ENCODE results near the gene NOTO. TPM values are rescaled to one million over a fixed set of nuclear protein-coding genes. Genes with fewer than 3 reads are reported as not detected.

Gene NOTO
- total and polyA plus RNA-seq, 7 donors = not detected

DNA sequence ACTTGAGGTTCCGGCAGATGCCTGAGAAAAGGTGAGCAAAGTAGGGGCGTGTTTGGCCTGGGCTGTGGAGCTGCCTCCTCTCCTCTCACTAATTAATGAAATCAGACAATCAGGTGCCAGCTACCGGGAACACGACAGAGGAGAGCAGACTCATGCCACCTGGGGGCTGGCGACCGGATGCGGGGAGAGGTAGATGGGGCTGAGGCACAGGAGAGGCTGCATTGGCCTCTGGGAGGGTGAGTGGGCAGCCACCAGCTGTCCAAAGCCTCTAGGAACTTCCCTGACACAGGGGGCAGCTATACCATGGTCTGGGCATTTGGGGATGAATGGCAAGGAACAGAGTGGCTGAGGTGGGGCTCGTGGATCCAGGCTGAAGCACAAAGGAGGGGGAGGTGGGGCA is 56.9 kb downstream of the NOTO start:
- no peaks in the 10 kb centered on the region for H3K4me1 ChIP-seq
- H3K27ac ChIP-seq = no peak overlapping the region
- H3K9me3 ChIP-seq = no peaks in the 10 kb centered on the region
- intact Hi-C loops (cut with DNase I) = no loop called here
- WGBS, 2 donors = 94 to 95% methylated on average over 8 of the region's 8 CpGs
- no peak for DNase-seq
- H3K4me3 ChIP-seq = no peak overlapping the region
- H3K27me3 ChIP-seq = no peaks in the 10 kb centered on the region
- TF ChIP-seq, protein P1, sequence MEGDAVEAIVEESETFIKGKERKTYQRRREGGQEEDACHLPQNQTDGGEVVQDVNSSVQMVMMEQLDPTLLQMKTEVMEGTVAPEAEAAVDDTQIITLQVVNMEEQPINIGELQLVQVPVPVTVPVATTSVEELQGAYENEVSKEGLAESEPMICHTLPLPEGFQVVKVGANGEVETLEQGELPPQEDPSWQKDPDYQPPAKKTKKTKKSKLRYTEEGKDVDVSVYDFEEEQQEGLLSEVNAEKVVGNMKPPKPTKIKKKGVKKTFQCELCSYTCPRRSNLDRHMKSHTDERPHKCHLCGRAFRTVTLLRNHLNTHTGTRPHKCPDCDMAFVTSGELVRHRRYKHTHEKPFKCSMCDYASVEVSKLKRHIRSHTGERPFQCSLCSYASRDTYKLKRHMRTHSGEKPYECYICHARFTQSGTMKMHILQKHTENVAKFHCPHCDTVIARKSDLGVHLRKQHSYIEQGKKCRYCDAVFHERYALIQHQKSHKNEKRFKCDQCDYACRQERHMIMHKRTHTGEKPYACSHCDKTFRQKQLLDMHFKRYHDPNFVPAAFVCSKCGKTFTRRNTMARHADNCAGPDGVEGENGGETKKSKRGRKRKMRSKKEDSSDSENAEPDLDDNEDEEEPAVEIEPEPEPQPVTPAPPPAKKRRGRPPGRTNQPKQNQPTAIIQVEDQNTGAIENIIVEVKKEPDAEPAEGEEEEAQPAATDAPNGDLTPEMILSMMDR (IDR thresholded peaks at IDR 0.05) = no peak
- TF ChIP-seq POLR2AphosphoS5 (IDR thresholded peaks at IDR 0.05) (no peak), POLR2A (IDR thresholded peaks at IDR 0.05) (no peak), EP300 (IDR thresholded peaks at IDR 0.05) (no peak)
- H3K36me3 ChIP-seq = peaks cover 4% of the 10 kb centered on the region in 4 donors

DNA sequence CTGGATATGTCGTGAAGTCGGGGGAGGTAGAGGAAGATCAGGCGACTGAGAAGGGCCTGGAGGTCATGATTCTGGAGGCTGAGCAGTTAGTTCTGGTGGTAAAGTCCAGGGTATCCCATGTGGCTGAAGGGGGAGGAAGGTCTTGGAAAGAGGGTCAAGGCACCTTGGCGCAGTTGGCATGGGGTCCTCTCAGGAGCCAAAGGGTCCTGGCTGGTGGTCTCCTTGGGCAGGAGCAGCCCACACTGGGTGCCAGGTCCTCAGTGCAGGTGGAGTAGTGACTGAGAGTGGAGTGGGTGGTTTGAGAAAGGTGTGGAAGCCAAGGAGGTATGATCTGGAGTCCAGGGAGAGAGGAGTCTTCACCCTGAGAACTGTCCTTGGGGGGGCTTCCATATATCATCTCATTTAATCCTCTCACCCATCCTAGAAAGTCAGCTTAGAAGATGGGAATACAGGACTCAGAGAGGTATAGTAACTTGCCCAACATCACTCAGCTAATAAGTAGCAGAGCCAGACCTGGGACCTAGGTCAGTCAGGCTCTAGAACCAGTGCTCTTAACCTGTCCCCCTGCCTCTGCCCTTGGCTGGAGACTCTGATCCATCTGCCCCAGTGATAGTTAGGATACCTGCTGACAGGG is 57.4 kb downstream of the NOTO start:
- TF ChIP-seq EP300 (IDR thresholded peaks at IDR 0.05) (no peak), POLR2A (IDR thresholded peaks at IDR 0.05) (no peak), POLR2AphosphoS5 (IDR thresholded peaks at IDR 0.05) (no peak)
- TF ChIP-seq, protein P1 (IDR thresholded peaks at IDR 0.05) = no peak
- 78 to 95% methylated on average over 4 of the region's 4 CpGs for WGBS, 2 donors
- no peaks in the 10 kb centered on the region for H3K9me3 ChIP-seq
- H3K27ac ChIP-seq = no peak overlapping the region
- H3K36me3 ChIP-seq = peaks cover 0 to 2% (median 0%) of the 10 kb centered on the region in 4 donors
- no peak overlapping the region for H3K4me3 ChIP-seq
- intact Hi-C loops (cut with DNase I) = no loop called here
- no peaks in the 10 kb centered on the region for H3K4me1 ChIP-seq
- H3K27me3 ChIP-seq = peaks cover 0 to under 1% (median 0%) of the 10 kb centered on the region in 3 donors
- no peak for DNase-seq

DNA sequence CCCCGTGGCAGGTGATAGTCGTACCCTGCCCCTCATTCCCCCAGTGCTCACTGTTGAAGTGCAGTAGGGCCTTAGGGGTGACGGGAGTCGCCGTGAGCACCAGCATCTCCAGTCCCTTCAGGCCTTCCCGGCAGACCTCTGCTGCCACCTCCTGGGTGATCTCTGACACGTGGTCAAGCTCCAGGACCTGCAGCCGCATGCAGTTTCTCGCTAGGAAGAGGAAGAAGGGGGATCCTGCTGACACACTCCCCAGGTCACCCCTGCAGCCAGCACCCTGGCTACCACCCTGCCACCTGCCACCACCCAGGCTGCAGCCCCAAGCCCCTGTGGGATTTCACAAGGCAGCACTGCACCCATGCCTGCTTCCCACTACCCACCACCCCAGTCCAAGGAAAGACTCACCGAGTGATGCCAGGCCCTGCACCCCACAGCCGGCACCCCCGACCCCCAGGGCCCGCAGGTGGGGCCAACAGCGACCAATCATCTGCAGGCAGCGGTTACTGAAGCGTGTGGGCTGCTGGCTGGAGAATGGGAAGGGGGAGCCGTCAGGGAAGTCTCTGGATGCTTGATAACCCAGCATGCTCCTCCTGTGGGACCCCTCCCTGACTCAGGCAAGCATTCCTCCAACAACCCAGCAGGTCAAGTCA is 58.1 kb downstream of the NOTO start:
- Histone ChIP-seq H3K27ac (no peak overlapping the region), H3K4me1 (no peaks in the 10 kb centered on the region), H3K9me3 (no peaks in the 10 kb centered on the region), H3K27me3 (peaks cover 0 to 7% (median 0%) of the 10 kb centered on the region in 3 donors), H3K36me3 (no peaks in the 10 kb centered on the region), H3K4me3 (no peak overlapping the region)
- TF ChIP-seq, protein P1 (IDR thresholded peaks at IDR 0.05) = no peak
- TF ChIP-seq POLR2A (IDR thresholded peaks at IDR 0.05) = no peak
- no peak for TF ChIP-seq POLR2AphosphoS5 (IDR thresholded peaks at IDR 0.05)
- intact Hi-C loops (cut with DNase I) = no loop called here
- 56 to 67% methylated on average over 17 of the region's 17 CpGs for WGBS, 2 donors
- no peak for DNase-seq

Other genes with a start within 250 kb of the NOTO start
- 10 to 100 TPM in 2 of 4 donors, 1 to 10 TPM in 2; 6.7 to 27.1 (median 10.4) TPM for gene SFXN5, start 130.9 kb upstream of the NOTO start, total RNA-seq
- 10 to 100 TPM in 2 of 3 donors, 1 to 10 TPM in 1; 5.4 to 15.3 (median 12.4) TPM for gene SFXN5, start 130.9 kb upstream of the NOTO start, polyA plus RNA-seq
- gene RAB11FIP5, start 89.6 kb upstream of the NOTO start, total RNA-seq = 10 to 100 TPM; 13.9 to 24.4 (median 19.4) TPM
- gene RAB11FIP5, start 89.6 kb upstream of the NOTO start, polyA plus RNA-seq = 10 to 100 TPM in 2 of 3 donors, 1 to 10 TPM in 1; 9.6 to 13.2 (median 12.8) TPM
- gene SMYD5, start 11.7 kb downstream of the NOTO start, total RNA-seq = 10 to 100 TPM in 1 of 4 donors, 1 to 10 TPM in 3; 6.9 to 12.4 (median 7.9) TPM
- 10 to 100 TPM in 1 of 3 donors, 1 to 10 TPM in 2; 5.3 to 18.2 (median 7.8) TPM for gene SMYD5, start 11.7 kb downstream of the NOTO start, polyA plus RNA-seq
- gene PRADC1, start 30.7 kb downstream of the NOTO start, total RNA-seq = 10 to 100 TPM; 27.7 to 68.1 (median 38.6) TPM
- gene PRADC1, start 30.7 kb downstream of the NOTO start, polyA plus RNA-seq = 10 to 100 TPM; 30.3 to 57.1 (median 55.9) TPM
- 100 to 1,000 TPM; 173 to 197 (median 188) TPM for gene CCT7, start 31.7 kb downstream of the NOTO start, total RNA-seq
- gene CCT7, start 31.7 kb downstream of the NOTO start, polyA plus RNA-seq = 100 to 1,000 TPM; 121 to 173 (median 148) TPM
- 1 to 10 TPM in 3 of 4 donors, under 1 TPM in 1; 0.55 to 2.9 (median 2.3) TPM for gene FBXO41, start 81.9 kb downstream of the NOTO start, total RNA-seq
- gene FBXO41, start 81.9 kb downstream of the NOTO start, polyA plus RNA-seq = 1 to 10 TPM in 1 of 3 donors, under 1 TPM in 2; under 0.01 to 4.4 (median 0.46) TPM
- under 1 TPM in 1 of 4 donors, not detected in 3; 0.14 TPM for gene EGR4, start 91.0 kb downstream of the NOTO start, total RNA-seq
- under 1 TPM in 1 of 3 donors, not detected in 2; 0.07 TPM for gene EGR4, start 91.0 kb downstream of the NOTO start, polyA plus RNA-seq
- gene ALMS1, start 183.3 kb downstream of the NOTO start, total RNA-seq = 10 to 100 TPM; 29.3 to 47.6 (median 34.1) TPM
- gene ALMS1, start 183.3 kb downstream of the NOTO start, polyA plus RNA-seq = 1 to 10 TPM; 3.5 to 8.6 (median 5.4) TPM

Data from sigmoid colon (tissue), 7 donors.